GM21423 (cell line): ENCODE results near the gene CDK15.

ENCODE experiments used
- ATAC-seq: cut with Tn5 transposase; IDR thresholded peaks from one replicate; pipeline ENCODE4 v1.9.1; 2021; ENCODE audit warnings: mild to moderate bottlenecking, moderate library complexity; ENCODE audit not compliant: unreplicated experiment

CDK15 gene

DNA sequence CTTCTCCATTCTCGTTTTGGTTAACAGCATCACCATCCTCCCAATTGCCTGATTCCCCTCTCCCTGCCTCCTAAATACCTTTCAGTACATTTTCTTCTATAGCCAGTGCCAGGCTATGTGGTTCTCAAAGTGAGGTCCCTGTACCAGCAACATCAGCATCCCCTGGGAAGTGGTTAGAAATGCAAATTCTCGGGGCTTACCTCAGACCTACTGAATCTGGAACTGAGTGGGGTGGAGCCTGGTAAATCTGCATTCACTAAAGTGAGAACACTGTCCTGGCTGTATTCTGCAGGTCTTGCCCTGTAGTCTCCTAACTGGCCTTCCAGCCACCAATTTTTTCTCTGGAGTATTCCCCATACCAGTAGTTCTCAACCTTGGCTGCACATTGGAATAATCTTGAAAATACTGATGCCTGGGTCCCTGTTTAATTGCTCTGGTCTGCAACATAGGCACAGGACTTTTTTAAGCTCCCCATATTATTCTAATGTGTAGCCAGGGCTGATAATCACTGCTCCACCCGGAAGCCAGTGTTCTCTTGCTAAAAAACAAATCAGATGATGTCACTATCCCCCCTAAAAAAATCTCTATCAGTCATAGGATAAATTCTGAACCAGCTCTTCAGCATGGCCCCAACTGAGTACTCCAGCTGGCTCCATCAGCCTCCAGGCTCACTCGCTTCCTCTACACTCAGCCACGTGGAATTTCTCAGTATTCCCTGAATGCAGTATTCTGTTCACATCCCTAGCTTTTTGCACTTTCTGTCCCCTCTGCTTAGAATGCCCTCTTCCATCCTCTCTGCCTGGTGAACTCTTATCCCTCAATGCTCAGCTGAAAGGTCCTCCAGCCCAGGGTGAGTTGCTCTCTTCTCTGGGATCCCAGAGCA lies 98.4 kb downstream of the CDK15 start:
- ATAC-seq, result peak; percentile 96

DNA sequence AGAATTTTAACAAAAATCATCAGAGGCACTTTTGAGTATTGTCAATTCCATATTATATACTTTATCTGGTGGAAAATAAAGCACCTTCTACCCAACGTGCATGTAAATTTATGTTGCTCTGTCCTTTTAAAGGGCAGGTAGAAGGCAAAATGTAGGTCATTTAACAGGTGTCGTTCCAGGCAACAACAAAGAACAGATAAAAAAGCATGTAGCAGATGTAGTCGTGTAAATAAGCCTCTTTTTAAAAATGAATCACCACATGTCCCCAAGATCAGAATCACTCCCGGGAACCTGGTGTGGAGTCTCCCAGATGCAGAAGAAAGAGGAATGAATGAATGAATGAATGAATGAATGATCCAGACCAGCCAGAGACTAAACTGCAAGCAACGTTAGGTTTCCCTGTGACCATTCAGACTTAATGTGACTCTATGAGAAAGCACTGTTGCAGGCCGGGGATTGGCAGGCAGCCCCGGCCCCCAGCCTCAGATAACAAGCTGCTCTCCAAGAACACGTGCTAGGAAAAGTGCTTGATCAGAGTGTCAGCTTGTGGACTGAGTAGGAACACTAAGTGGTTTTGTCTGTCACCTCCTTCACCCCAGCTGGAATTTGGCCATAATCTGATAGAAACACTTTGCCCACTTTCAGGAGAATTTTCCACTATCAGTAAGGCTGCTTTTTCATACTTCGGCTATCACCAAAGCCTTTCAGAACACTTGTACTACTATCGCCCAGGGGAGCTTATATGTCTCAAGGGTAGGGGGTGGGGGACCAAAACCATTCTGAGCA lies 100.6 kb downstream of the CDK15 start:
- no peak for ATAC-seq

DNA sequence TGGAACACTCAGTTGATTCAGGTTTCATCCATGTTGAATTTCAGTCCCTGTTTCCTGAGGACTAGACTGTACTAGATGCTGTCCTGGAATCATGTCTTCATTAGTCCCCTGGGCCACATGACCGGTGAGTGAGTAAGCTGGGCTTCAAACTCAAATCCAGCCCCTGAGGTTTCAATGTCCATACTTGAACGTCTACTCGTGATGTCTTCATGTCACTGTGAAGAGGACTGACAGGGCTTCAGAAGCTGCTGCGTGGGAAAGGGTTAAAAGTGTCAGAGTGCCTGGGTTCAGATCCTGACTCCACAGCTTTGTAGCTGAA lies 101.2 kb downstream of the CDK15 start:
- no peak for ATAC-seq

DNA sequence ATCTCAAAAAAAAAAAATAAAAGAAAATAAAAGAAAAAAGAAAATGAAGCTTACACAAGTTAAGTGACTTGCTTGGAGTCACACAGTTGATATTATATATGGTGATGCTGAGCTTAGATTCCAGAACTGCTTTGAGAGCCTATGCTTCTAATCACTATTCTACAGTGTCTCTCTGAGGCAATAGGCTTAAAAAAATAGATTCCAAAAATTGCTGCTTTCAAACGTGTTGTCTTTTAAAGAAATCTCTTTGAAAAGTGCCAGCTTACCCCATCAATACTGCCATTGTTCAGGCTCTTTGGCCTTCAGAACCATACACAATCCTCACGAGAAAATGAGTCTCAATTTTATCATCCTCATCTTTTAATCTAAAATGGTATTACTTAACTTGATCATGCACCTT lies 102.6 kb downstream of the CDK15 start:
- no peak for ATAC-seq

DNA sequence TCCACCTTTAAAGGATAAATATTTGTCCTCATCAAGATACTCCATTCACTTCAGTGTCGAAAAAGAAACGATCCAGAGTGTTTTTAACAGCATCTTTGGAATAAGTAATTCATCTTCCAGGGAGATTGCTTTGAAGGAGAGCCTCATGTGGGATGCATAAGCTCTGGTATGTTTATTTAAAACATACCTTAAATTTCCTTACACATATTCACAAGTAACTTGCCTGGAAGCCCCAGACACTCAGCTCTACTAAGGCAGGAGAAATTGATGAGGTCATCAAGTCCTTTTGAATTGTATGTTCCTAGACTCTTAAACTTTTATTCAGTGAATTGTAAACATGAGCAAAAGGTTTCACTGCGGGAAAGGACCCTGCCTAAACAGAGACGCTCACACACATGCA lies 103.0 kb downstream of the CDK15 start:
- no peak for ATAC-seq

DNA sequence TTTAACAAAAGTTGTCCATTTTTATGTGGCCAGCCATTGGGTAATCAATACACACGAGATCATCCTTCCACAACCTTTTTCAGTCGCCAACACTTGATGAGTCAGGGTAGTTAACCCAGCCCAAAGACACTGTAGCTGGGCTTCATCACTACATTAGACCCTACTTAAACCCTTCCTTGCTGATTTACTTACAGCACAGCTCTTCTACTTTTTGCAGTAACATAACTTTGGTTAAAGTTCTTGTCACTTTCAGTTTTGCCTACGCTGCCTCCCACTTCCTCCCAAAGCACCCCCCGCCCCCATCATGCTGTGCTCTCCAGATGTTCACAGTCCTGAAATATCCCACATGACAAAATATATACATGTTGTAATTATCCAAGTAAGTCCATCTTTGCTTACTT lies 103.6 kb downstream of the CDK15 start:
- peak; percentile 68 for ATAC-seq

DNA sequence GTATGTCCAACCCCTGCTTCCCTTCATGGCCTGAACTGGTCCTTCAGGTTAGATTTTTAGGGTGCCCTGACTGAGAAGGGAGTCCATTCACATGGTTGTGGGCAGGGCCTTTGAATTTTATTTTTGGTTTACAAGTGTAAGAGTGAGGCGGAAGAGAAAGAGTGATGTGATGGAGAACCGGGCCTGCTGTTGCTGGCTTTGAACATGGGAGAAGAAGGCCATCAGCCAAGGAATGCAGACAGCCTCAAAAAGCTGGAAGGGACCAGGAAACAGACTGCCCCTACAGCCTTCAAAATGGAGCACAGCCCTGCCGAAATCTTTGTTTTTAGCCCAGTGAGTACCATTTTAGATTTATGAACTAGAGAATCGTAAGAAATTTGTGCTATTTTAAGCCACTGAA lies 105.0 kb downstream of the CDK15 start:
- no peak for ATAC-seq

DNA sequence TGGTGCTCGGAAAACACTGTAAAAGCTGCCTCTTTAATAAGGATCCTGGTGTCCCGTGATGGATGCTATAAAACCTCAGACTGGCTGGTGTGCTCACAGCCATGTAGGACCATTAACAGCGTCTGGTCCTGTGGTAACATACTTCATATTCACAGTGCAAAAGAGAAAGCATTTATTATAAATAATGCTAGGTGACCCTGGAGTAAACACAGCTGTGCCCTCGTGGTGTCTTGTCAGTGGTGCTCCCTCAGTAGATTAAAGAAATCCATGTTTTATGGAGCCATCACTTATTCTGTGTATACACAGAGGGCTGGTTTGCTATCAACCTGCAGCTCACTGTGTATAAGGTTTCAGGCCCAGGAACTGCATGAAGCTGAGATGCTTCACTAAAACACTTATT lies 106.9 kb downstream of the CDK15 start:
- no peak for ATAC-seq

DNA sequence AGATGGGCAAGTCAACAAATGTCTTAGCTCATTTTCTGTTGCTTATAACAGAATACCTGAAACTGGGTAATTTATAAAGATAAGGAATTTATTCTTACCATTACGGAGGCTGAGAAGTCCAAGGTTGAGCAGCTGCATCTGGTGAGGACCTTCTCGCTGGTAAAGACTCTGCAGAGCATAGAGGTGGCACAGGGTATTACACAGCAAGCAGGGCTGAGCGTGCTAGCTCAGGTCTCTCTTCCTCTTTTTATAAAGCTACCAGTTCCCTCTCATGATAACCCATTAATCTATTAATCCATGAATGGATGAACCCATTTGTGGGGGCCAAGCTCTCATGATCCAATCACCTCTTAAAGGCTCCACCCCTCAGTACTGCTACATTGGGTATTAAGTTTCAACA lies 109.1 kb downstream of the CDK15 start:
- ATAC-seq, result peak; percentile 78

DNA sequence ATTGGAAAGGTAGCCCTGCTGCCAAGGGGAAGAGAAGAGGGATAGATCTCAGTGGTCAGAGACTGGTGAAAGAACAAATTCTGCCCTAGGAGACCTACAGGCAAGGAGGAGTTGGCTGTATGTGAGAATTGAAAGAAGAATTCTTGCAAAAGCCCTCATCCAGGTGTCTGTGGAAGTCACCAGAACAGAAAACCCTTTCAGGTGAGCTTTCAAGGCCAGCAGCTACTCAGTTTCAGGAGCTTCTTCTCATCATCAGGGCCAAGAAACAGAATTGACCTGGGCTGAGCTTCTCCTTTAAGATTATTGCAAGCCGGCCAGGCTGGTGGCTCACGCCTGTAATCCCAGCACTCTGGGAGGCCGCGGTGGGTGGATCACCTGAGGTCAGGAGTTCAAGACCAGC lies 110.2 kb downstream of the CDK15 start:
- ATAC-seq, result no peak

DNA sequence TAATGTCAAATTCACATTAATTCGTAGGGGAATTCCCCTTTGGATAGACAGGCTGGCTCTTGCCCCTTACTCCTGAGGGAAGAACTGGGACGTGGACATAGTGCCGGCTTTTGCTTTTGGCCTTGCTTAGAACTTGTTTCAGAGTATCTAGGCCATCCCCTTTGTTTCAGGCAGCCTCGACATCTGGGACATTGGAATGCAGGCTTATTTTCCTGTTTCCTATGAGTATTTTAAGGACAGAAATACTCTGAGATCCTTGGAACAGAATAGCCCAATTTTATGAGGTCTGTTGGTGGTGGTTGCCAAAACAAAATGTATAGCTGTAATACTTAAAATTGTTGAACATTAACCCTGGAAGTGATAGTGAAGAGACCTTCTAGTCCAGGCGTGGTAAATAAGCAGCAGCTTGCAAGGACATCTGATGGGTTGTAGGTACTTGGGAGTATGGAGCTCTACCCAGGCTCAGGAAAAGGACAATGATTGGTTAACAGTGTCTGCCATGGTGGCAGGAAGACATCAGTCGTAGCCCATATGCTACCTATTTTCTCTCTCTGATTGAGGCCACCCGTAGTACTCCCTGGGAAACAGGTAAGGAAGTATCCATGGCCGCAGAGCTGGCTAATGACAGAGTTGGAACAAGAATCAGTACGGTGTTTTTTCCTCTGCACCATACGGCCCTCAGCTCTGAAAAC lies 112.4 kb downstream of the CDK15 start:
- no peak for ATAC-seq

DNA sequence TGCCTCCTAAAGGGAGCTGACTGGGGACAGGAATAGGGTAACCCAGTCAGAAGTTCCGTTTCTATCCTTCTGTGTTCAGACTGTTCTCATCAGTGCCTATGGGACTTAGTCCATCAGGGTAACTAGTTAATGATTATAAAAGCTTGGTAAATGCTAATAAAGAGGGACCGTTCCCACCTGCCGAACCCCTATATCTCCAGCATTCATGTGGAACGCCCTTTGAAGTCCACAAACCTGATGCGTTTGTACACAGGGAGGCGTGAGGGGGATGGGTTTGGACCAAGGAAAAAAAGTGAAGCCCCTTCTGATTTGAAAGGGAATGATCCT lies 112.9 kb downstream of the CDK15 start:
- no peak for ATAC-seq

DNA sequence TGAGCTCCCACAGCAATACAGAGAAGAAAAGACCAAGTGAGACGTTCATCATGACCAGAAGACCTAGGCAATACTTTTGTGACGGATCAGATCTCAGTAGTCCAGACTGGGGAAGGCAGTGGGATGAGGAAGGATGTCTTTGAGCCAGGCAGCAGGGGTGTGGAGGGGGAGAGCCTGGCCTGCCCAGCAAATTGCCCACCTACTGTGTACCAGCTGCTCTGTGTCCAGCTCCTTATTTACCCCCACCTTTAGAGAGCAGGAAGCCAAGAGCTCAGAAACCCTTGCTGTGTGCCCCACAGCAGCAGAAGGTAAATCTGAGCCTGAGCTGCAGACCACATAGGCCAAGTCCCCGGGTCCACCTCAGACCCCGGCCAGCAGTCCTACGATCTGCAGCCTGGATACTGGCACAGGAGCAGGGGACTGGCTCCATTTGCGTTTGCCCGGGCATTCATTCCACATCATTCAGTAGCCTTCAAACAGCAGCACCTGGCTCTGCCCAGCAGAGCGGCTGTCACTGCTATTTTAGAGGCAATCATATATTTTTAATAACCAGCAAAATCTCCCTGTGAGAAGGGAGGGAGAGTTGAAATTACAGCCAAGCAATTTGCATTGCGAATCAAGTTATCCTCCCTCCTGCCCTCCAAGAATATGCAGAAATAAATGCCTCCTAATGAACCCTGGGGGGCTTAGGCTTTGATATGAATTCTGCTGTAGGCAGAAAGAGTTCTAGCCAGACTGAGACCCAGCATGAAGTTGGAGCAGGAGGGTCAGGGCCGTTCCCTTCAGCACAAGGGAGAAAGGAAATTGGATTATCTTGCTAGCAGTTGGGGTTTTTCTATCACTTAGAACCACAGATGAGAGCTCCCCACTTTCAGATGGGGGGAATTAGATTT lies 117.3 kb downstream of the CDK15 start:
- no peak for ATAC-seq

DNA sequence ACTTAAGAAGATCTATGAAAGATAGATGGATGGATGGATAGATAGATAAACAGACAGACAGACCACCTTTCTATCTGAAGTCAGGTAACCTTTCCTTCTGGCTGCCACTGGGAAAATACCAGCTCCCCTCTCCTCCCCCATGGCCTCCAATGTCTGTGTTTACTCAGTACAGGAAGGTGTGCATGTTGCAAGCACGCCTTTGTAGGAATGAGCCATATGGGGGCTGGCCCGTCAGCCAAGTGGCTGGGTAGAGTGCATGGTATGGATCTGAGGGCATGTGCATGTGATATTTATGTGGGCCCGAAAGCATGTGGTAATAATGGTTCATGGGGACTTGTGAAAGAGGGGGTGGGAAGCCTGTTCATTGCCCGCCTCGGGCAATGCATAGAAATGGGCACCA lies 118.1 kb downstream of the CDK15 start:
- ATAC-seq, result no peak

DNA sequence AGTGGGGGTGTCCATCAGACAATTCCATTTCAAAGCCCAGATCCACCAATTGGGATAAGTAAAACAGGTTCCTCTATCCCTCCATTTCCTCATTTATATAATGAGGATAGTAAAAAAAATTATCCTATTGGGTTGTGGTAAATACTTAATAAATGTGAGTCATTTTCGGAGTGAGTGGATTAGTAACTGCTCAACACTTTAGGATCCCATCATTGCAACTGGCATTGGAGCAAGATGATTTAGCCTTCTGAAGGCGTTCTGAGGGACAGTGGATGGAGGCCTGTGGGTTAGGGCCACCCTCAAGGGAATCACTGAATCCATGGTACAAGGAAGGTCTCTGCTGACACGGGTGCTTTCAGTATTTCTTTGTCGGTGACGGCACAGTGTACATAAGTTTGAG lies 118.7 kb downstream of the CDK15 start:
- no peak for ATAC-seq

DNA sequence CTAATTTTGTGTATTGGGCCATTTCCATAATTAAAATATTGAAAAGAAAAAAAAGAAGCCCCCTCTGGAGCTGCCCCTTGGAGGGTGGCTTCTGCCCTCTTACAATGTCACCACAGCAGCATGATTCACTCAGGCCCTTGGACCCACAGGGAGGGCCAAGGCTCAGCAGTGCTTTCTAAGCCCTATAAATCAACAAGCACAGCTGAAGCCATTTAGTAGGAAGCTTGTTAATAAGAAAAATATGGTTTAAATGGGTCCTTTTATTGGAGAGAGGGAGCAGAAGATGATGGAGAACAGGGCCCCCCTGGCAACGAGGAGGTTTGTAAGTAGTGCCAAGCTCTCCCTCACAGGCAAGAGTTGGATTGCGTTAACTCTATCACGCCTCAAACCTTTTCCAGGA lies 119.7 kb downstream of the CDK15 start:
- ATAC-seq, result no peak

DNA sequence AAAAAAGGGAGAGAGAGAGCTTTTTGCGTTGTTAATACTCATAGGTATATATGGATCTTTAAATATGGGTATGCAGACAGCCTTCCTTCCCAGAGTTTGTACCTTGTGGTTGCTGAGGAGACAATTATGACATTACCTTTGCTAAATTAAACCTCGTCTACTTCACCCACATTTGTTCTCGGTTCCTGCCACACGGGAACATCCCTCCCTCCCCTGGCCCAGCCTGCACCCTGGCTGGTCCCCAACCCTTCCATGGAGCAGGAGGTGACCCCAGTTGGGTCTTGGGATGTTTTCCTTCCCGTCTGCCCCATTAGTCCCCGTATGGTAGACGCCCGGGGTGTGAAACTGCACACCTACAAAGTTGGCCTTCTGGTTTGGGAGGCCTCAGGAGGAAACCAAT lies 122.0 kb downstream of the CDK15 start:
- ATAC-seq, result no peak

DNA sequence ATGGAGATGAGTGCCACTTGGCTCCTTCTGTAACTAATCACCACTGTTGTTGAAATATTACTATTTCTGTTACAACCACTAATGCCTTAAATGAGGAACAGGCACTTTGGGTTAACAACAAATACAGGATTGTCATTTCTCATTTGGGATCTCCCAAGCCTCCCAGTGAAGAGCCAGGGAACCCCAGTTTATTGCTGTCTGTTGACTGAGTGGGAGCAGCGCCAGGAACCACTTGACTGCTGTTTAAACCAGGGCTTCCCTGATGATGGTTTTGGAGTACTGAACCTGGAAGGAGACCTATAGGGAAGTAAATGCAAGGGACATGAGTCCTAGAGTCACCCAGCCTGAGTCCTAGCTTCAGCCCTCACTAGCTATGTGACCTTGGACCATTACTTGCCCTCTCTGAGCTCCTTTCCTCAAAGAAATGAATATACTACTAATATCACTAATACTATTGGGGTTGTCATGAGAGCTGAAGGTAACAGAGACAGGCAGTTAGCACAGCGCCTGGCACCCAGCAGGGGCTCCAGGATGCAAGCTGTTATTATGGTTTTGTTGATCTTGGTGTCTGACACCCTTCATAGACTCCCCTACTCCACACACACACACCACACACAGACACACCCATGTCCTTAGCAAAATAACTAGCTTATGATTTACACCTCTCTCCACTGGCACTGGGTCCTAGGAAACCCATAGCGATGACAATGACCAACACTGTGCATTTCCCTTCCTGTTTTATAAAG lies 123.1 kb downstream of the CDK15 start:
- no peak for ATAC-seq

DNA sequence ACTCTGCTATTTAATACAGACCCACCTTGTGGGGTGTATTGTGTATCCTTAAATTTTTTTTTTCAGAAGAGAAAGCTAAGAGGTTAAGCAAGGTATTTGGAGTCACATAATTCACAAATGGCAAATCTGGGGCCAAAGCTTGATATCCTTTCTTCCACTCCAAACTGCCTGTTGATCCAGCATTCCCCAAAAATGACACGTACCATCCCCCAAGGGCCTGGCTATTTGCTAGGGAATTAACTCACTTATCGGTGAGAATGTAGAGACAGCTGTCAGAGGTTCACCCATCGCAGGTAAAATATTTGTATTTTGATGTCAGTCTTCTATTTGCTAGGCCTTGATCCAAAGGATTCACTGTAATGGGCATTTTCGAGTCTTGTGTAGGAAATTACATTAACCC lies 123.7 kb downstream of the CDK15 start:
- ATAC-seq, result no peak

DNA sequence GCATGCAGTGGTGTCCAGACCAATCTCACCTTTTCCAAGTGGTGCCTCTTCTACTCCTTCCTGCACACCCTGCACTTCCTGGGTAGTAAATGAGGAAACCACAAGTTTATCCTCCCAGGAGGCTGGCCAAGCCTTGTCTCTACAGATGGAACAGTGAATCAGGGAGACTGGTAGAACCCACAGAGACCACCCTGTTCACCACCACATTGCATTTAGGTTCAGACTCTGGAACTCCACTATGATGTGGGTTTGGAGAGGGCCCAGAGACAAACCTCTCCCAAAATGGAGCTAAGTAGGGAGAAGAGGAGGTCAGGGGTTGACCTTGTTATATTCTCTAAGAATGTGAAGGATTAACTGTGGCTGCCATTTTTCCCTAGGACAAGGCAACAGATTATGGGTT lies 124.5 kb downstream of the CDK15 start:
- no peak for ATAC-seq
